Stimulated activated CD8-positive, alpha-beta memory T cell treated with anti-CD3 and anti-CD28 coated beads, Interleukin-4, amount 100 ng/mL, for 4 hours (primary cell): ENCODE results near the gene RNF213.

Experiments used
- DNase-seq, 2 donors: peaks; one replicate each; pipeline ENCODE4 v3.0.0-alpha.2; 2020; ENCODE audit warnings: low read depth in 2 of 2, low spot score in 1 of 2

The RNF213 gene

GRCh38 chr17:80414508-80414802, 153.8 kb downstream of the RNF213 start:
- no peak for DNase-seq

- DNase-seq: peak; percentile 83 to 90
Observed at GRCh38 chr17:80414803-80415625, 154.4 kb downstream of the RNF213 start, which contains the start of gene ENDOV. ENDOV (plus strand) TSS chr17:80415167; CDS start chr17:80415195, 28 bp downstream.

GRCh38 chr17:80415626-80416137, 155.0 kb downstream of the RNF213 start:
- no peak for DNase-seq

GRCh38 chr17:80416260-80416939, 155.7 kb downstream of the RNF213 start:
- DNase-seq: no peak

GRCh38 chr17:80416940-80417293, 156.3 kb downstream of the RNF213 start:
- no peak for DNase-seq

GRCh38 chr17:80418589-80418988, 157.9 kb downstream of the RNF213 start:
- no peak for DNase-seq

GRCh38 chr17:80419255-80419654, 158.6 kb downstream of the RNF213 start:
- DNase-seq: no peak

GRCh38 chr17:80421381-80422090, 160.9 kb downstream of the RNF213 start:
- DNase-seq: no peak

- no peak for DNase-seq
Observed at GRCh38 chr17:80422276-80422675, 161.6 kb downstream of the RNF213 start.

- no peak for DNase-seq
Observed at GRCh38 chr17:80422981-80423380, 162.3 kb downstream of the RNF213 start.

- DNase-seq: no peak
Observed at GRCh38 chr17:80423536-80424225, 163.0 kb downstream of the RNF213 start.

- DNase-seq: no peak
Observed at GRCh38 chr17:80424261-80424660, 163.6 kb downstream of the RNF213 start.

GRCh38 chr17:80424878-80425765, 164.5 kb downstream of the RNF213 start:
- DNase-seq: no peak

- DNase-seq: no peak
Observed at GRCh38 chr17:80425835-80426426, 165.3 kb downstream of the RNF213 start.

GRCh38 chr17:80426671-80427326, 166.1 kb downstream of the RNF213 start:
- DNase-seq: peak; percentile 62 to 77

- no peak for DNase-seq
Observed at GRCh38 chr17:80427366-80428282, 167.0 kb downstream of the RNF213 start.

GRCh38 chr17:80428363-80428762, 167.7 kb downstream of the RNF213 start:
- no peak for DNase-seq

- DNase-seq: no peak
Observed at GRCh38 chr17:80428796-80429195, 168.1 kb downstream of the RNF213 start.
